Motor neuron (in vitro differentiated cells): Measurements from ENCODE around the gene SHISA9. TPM values are rescaled to one million over a fixed set of nuclear protein-coding genes. Genes with fewer than 3 reads are reported as not detected.

ENCODE experiments used
- ATAC-seq, 8 experiments: fragments of 200-7000 bp; cut with Tn5 transposase; replicated peaks in 6 of 8; 2 replicates each; pipeline ENCODE4 v1.8.0; 2021; ENCODE audit warnings: mild to moderate bottlenecking in 8 of 8, moderate library complexity in 8 of 8
- H3K27ac ChIP-seq, 2 donors: fragments of 250-450 bp; sonication (Bioruptor Pico); 2 replicates each; pipeline ENCODE4 v1.9.0; 2021; ENCODE audit warnings: antibody characterized with exemption in 2 of 2, mild to moderate bottlenecking in 2 of 2, moderate library complexity in 1 of 2
- H3K4me1 ChIP-seq, 2 donors: fragments of 250-450 bp; sonication (Bioruptor Pico); replicated peaks in 1 of 2; 2 replicates each; pipeline ENCODE4 v1.6.1; 2021; ENCODE audit warnings: antibody characterized with exemption in 2 of 2, mild to moderate bottlenecking in 2 of 2, moderate library complexity in 1 of 2
- H3K4me3 ChIP-seq, 5 donors: fragments of 250-450 bp; sonication (Bioruptor Pico); 2 replicates each; pipeline ENCODE4 v1.9.0; 2021; ENCODE audit warnings: antibody characterized with exemption in 5 of 5, mild to moderate bottlenecking in 5 of 5, moderate library complexity in 4 of 5
- WGBS, 10 experiments: fragments of 450-650 bp; shearing (Covaris generic); methylation state at CpG; one replicate each; pipeline ENCODE4 v1.0.0; 2022; 5-methylcytosine and 5-hydroxymethylcytosine counted together
- in situ Hi-C, 9 experiments: fragments of 400-800 bp; cut with MboI; loops; one replicate each; pipeline ENCODE4 v1.15.0; 2021; ENCODE audit warnings: low sequenced_read_pairs in 9 of 9, low pct_unique_long_range_greater_than_20kb in 2 of 9; ENCODE audit not compliant: unreplicated experiment in 9 of 9
- total RNA-seq, 8 experiments: library from RNA; unstranded; fragments of 300-600 nt; gene quantifications; 2 replicates each; pipeline versions ENCODE4 v1.2.3 to v1.2.4, GENCODE V29; 2022

Gene SHISA9
- total RNA-seq, 8 experiments from 2014 or later = 0.20 to 18.3 (median 0.88) TPM

DNA sequence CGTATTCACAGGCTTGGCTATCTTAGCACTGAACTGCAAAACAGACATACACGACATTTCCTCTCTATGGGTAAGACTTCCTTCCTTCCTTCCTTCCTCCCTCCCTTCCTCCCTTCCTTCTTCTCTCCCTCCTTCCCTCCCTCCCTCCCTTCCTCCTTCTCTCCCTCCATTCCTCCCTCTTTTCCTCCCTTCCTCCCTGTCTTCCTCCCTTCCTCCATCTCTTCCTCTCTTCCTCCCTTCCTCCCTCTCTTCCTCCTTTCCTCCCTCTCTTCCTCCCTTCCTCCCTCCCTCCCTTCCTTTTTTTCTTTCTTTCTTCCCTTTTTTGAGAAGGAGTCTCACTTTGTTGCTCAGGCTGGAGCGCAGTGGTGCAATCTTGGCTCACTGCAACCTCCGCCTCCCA lies 22.4 kb upstream of the SHISA9 start:
- no peak for ATAC-seq
- Histone ChIP-seq H3K27ac (no peak overlapping the region), H3K4me1 (no peaks in the 10 kb centered on the region), H3K4me3 (no peak overlapping the region)
- in situ Hi-C loops = loop anchor here in 1 of 9 experiments (25.0 kb wide), 1 partner anchor 883 kb away; no protein-coding TSS in a partner anchor
- WGBS, 10 experiments = 90 to 100% (median 92%) methylated on average over 1 to 4 of the region's 4 CpGs; no CpG with 5 or more reads in 4 of the 10 experiments

DNA sequence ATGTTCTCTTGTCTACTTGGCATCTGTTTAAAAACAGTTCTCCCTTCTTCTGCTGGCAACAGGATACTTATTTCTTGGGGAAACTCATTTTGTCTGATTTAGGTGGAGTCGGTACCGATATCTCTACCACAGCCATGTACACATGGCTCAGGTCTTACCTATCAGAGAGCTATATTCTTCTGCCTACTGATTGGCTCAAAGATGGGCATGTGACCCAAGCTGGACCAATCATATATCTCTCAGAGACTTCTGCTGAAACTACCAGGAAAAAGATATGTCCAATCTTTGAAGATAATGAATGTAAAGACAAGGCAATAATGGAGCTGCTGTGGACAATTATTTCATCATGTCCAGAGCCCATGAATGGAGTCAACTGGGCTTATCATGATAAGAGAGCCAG lies 21.6 kb upstream of the SHISA9 start:
- Histone ChIP-seq H3K27ac (no peak overlapping the region), H3K4me3 (no peak overlapping the region), H3K4me1 (no peaks in the 10 kb centered on the region)
- 8 to 100% (median 100%) methylated on average over 1 to 2 of the region's 2 CpGs; no CpG with 5 or more reads in 5 of the 10 experiments for WGBS, 10 experiments
- in situ Hi-C loops = loop anchor here in 1 of 9 experiments (25.0 kb wide), 1 partner anchor 882 kb away; no protein-coding TSS in a partner anchor
- no peak for ATAC-seq

DNA sequence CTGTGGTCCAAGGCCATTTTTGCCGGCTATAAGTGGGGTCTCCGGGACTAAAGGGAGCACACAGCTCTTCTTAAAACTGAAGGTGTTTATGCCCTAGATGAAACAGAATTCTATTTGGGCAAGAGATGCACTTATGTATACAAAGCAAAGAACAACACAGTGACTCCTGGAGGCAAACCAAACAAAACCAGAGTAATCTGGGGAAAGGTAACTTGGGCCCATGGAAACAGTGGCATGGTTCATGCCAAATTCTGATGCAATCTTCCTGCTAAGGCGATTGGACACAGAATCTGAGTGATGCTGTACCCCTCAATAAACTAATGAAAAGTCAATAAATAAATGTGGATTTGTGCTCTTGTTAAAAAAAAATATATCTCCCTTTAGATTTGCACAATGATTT lies 20.2 kb upstream of the SHISA9 start:
- H3K27ac ChIP-seq = no peak overlapping the region
- H3K4me3 ChIP-seq = no peak overlapping the region
- WGBS, 10 experiments = 13 to 100% (median 70%) methylated on average over 1 to 3 of the region's 3 CpGs; no CpG with 5 or more reads in 1 of the 10 experiments
- in situ Hi-C loops = loop anchor here in 1 of 9 experiments (25.0 kb wide), 1 partner anchor 881 kb away; no protein-coding TSS in a partner anchor
- ATAC-seq = no peak
- H3K4me1 ChIP-seq = no peaks in the 10 kb centered on the region

DNA sequence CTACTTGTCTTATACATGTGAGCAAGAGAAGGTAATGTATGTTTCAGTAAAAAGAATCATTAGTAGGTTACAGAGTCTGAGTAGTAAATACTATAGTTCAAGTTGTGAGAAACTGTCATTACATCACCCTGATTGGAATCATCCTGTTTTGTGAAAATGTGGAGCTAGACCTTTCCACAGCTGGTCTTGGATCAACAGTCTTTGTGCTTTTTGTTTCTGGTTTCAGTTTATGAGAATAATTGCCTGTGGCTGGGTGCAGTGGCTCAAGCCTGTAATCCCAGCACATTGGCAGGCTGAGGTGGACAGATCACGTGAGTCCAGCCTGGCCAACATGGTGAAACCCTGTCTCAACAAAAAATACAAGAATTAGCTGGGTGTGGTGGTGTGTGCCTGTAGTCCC lies 19.7 kb upstream of the SHISA9 start:
- Histone ChIP-seq H3K27ac (no peak overlapping the region), H3K4me3 (no peak overlapping the region), H3K4me1 (no peaks in the 10 kb centered on the region)
- peak in 1 of 8 experiments; percentile 57 for ATAC-seq
- in situ Hi-C loops = loop anchor here in 1 of 9 experiments (25.0 kb wide), 1 partner anchor 881 kb away; no protein-coding TSS in a partner anchor
- 25 to 86% methylated on average over 1 of the region's 1 CpG; no CpG with 5 or more reads in 8 of the 10 experiments for WGBS, 10 experiments

DNA sequence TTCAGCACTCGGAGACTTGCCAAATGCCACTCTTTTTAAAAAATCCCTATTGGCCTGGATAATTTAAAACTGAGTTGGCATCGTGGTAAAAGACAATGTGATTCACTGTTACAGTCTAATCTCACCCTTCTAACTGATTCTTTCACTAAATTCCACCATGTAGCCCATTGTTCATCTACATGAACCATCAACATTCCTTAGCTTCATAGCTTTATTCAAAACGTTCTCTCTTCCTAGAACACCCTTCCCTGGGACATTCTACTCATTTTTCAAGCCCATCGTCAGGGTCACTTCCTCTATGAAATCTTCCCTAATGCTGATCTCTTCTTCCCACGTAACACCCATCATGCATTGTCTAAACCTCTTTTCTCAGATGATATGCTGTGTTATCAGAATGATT lies 15.7 kb upstream of the SHISA9 start:
- peak in 1 of 8 experiments; percentile 63 for ATAC-seq
- no peaks in the 10 kb centered on the region for H3K4me1 ChIP-seq
- WGBS, 10 experiments = 6 to 68% (median 40%) methylated on average over 1 to 5 of the region's 5 CpGs
- in situ Hi-C loops = loop anchor here in 1 of 9 experiments (25.0 kb wide), 1 partner anchor 877 kb away; no protein-coding TSS in a partner anchor
- no peak overlapping the region for H3K4me3 ChIP-seq
- no peak overlapping the region for H3K27ac ChIP-seq

DNA sequence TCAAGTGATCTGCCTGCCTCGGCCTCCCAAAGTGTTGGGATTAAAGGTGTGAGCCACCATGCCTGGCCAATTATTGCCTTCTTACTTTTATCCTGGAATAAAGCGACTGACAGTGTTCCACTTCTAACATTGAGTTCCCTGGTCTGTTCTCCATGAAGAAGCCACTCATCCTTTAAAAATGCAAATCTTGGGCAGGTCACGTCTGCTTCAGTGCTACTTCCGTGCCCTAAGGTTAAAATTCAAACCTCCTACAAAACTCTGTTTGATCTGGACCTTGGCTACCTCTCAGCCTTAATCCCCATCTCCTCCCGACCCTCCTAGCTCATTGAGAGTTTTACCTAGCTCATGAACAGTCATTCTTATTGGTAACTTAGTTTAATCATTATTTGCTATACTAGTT lies 9.6 kb upstream of the SHISA9 start:
- H3K4me1 ChIP-seq = no peaks in the 10 kb centered on the region
- ATAC-seq = no peak
- in situ Hi-C loops = loop anchor here in 1 of 9 experiments (25.0 kb wide), 1 partner anchor 870 kb away; no protein-coding TSS in a partner anchor
- H3K27ac ChIP-seq = no peak overlapping the region
- 20 to 86% (median 60%) methylated on average over 1 to 5 of the region's 5 CpGs; no CpG with 5 or more reads in 2 of the 10 experiments for WGBS, 10 experiments
- H3K4me3 ChIP-seq = no peak overlapping the region

DNA sequence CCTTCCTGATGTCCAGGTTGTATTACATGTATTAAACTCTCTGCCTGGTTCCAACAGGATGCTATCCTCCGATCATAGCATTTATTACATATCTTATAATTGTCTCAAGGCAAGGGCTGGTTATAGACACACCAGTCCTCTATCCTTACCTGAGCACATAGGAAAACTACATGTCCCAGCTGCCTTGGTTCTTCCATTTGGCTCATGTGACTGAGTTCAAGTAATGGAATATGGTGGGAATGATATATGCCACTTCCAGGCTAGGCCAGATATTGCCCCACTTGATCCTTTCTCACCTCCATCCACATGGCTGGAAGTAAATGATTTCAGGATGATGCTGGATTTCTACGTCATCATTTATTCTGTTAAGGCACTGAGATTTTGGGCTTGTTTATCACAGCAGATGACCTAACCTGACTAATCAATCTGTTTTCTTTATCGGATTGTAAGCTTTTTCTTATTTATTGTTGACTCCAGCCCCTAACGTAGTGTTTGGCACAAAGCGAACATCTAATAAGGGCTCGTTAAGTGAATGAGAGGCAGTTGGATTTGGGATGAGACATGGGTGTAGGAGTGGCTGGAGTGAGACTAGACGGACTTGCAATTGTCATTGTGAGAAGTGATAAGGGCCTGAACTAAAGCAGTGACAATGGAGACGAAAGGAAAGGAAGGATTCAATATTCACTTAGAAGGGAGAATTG lies 8.2 kb upstream of the SHISA9 start:
- no peaks in the 10 kb centered on the region for H3K4me1 ChIP-seq
- H3K27ac ChIP-seq = no peak overlapping the region
- no peak overlapping the region for H3K4me3 ChIP-seq
- WGBS, 10 experiments = 0 to 100% (median 85%) methylated on average over 1 to 8 of the region's 8 CpGs
- in situ Hi-C loops = loop anchor here in 1 of 9 experiments (25.0 kb wide), 1 partner anchor 869 kb away; no protein-coding TSS in a partner anchor
- ATAC-seq = no peak

DNA sequence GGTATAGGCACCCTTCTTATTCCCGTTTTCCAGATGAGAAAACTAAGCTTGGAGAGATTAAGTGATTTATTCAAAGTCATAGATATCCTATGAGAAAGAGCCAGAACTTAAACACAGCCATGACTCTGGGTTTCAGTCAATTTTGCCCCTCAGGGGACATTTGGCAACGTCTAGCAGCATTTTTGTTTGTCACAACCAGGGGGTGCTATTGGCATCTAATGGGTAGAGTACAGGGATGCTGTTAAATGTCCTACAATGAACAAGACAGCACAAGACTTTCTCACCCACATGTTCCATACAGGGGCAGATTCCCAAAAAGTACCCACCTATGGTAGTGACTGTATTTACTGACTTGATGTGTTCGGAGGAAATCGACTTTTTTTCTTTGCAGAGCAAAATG lies 4.8 kb upstream of the SHISA9 start:
- Histone ChIP-seq H3K4me3 (no peak overlapping the region), H3K27ac (no peak overlapping the region), H3K4me1 (no peaks in the 10 kb centered on the region)
- in situ Hi-C loops = loop anchor here in 1 of 9 experiments (25.0 kb wide), 1 partner anchor 866 kb away; no protein-coding TSS in a partner anchor
- 0 to 40% (median 18%) methylated on average over 1 to 4 of the region's 4 CpGs; no CpG with 5 or more reads in 1 of the 10 experiments for WGBS, 10 experiments
- ATAC-seq = peak in 2 of 8 experiments; percentile 25 to 31

DNA sequence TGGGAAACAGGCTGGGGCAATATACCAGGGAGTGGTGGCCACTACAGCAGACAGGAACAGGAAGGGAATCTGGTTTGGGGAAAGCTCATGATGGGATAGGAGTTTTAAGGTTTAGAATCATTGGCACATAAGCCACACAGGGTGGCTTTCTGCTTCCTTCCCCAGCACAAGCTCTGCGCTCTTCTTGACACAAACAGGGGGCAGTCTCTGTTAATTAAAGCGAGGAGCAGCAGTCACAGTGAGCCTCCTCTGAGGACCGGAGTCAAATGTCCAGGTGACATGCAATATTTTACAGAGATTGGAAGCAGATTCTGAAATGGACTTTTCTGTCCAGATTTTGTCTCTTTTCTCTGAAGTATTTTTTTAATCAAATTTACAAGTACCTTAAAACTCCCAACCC lies 2.8 kb upstream of the SHISA9 start:
- Histone ChIP-seq H3K27ac (no peak overlapping the region), H3K4me3 (no peak overlapping the region), H3K4me1 (peaks cover under 1 to 2% of the 10 kb centered on the region in 2 donors)
- 0 to 61% (median 29%) methylated on average over 1 to 3 of the region's 3 CpGs; no CpG with 5 or more reads in 4 of the 10 experiments for WGBS, 10 experiments
- no peak for ATAC-seq
- in situ Hi-C loops = loop anchor here in 1 of 9 experiments (25.0 kb wide), 1 partner anchor 864 kb away; no protein-coding TSS in a partner anchor

DNA sequence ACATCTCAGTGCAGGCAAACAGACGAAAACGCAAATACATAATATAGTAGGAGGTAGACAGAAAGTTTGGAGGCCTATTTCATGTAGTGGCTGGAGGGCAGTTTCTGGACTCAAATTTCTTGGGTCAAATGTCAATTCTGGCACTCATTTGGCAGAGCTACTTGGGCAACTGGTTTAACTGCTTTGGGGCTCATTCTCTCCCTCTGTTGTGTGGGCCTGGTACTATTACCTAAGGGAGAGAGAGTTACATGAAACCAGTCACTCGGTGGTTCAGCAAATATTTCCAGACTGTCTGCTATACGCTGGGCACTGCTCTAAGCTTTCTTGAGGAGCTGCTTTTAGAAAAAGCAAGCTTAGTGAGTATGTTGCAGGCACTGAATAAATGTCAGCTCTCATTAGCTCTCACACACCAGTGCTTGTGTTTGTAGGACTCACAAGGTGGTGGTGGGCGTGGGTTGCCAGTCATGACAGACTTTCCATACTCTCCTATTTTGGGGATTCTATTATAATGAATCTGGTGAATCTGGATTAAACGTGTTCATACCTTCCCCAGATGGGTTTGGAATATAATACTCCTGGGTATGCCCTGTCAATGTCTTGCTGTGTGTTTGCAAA lies 1.8 kb upstream of the SHISA9 start:
- Histone ChIP-seq H3K27ac (no peak overlapping the region), H3K4me3 (no peak overlapping the region), H3K4me1 (peaks cover 2 to 6% of the 10 kb centered on the region in 2 donors)
- in situ Hi-C loops = loop anchor here in 1 of 9 experiments (25.0 kb wide), 1 partner anchor 863 kb away; no protein-coding TSS in a partner anchor
- 0 to 93% (median 40%) methylated on average over 1 to 5 of the region's 6 CpGs; no CpG with 5 or more reads in 1 of the 10 experiments for WGBS, 10 experiments
- ATAC-seq = no peak

DNA sequence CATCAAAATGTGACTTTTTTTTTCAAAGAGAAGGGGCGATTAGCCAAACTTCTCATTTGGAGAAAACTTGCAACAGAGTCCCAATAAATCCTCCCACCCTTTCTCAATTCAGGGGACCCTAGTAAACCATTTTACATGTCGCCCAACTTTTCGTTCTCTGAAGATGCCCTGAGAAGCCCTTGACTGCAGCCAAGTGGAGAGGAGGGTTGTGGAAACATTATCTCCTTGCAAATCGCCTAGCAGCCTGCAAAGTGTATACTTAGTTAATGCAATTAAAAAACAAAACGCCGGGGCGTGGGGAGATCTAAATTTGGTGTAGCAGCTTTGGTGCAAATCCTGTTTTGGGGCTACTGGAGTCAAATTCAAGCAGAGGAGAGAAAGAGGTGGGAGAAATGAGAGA lies 1.2 kb upstream of the SHISA9 start:
- 15 to 71% (median 21%) methylated on average over 1 to 7 of the region's 7 CpGs; no CpG with 5 or more reads in 2 of the 10 experiments for WGBS, 10 experiments
- H3K4me3 ChIP-seq = peak overlapping the region in 3 of 5 donors; percentile 40 to 49 (median 41)
- H3K4me1 ChIP-seq = peaks cover 2 to 6% of the 10 kb centered on the region in 2 donors
- ATAC-seq = no peak
- in situ Hi-C loops = no loop called here
- no peak overlapping the region for H3K27ac ChIP-seq

DNA sequence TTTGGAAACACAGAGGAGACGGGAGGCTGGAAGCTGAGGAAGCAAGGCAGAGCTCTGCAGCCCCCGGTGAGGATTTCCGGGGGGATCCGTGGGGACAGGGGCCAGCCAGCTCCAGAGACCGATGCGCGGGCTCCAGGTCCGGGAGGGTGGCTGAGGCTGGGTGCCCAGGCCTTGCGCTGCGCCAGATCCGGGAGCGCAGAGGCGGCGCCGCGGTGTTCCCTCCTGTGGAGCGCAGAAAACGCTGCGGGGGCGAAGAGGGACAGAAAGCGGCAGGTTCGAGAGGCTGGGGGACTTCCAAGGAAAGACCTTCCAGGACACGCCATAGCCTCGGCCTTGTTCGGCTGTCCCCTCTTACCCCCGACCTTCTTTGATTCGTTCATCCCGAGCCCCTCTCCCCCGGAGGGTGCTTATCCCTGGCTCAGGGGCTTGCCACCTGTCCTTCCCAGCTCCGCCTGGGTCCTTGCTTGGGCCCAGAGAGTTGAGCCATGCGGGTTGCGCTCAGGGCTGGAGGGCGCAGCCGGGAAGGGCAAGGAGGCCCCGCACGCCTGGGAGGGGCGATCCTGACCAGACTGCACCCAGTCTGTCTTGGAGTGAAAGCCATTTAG lies 697 bp upstream of the SHISA9 start:
- H3K4me3 ChIP-seq = peak overlapping the region; percentile 35 to 49 (median 40)
- peaks cover 2 to 6% of the 10 kb centered on the region in 2 donors for H3K4me1 ChIP-seq
- no peak overlapping the region for H3K27ac ChIP-seq
- in situ Hi-C loops = no loop called here
- 0 to 7% (median 4%) methylated on average over 1 to 16 of the region's 37 CpGs; no CpG with 5 or more reads in 4 of the 10 experiments for WGBS, 10 experiments
- ATAC-seq = peak in 5 of 8 experiments; percentile 35 to 45 (median 39)
